GM18873 (cell line): ENCODE data around the gene PTGES.

Source experiments
- ATAC-seq: cut with Tn5 transposase; IDR thresholded peaks from one replicate; pipeline ENCODE4 v1.9.1; 2021; ENCODE audit warnings: mild to moderate bottlenecking, moderate library complexity, moderate number of reproducible peaks; ENCODE audit not compliant: unreplicated experiment, low FRiP score

PTGES gene

GRCh38 chr9:129720865-129721545 lies 31.8 kb downstream of the PTGES start:
- no peak for ATAC-seq

GRCh38 chr9:129720181-129720864 lies 32.5 kb downstream of the PTGES start:
- no peak for ATAC-seq

GRCh38 chr9:129719135-129719534 lies 33.7 kb downstream of the PTGES start:
- no peak for ATAC-seq

- ATAC-seq = no peak
Observed at GRCh38 chr9:129718647-129719046, 34.2 kb downstream of the PTGES start.

GRCh38 chr9:129717991-129718390 lies 34.9 kb downstream of the PTGES start:
- ATAC-seq = no peak

- ATAC-seq = no peak
Observed at GRCh38 chr9:129716091-129716490, 36.8 kb downstream of the PTGES start.

- no peak for ATAC-seq
Observed at GRCh38 chr9:129714511-129715061, 38.3 kb downstream of the PTGES start.

GRCh38 chr9:129713402-129713679 lies 39.5 kb downstream of the PTGES start:
- ATAC-seq = no peak

GRCh38 chr9:129712634-129713401 lies 40.0 kb downstream of the PTGES start:
- no peak for ATAC-seq

- ATAC-seq = no peak
Observed at GRCh38 chr9:129710169-129710453, 42.7 kb downstream of the PTGES start.

- ATAC-seq = no peak
Observed at GRCh38 chr9:129709438-129710168, 43.2 kb downstream of the PTGES start.

- ATAC-seq = no peak
Observed at GRCh38 chr9:129708793-129709192, 44.0 kb downstream of the PTGES start.

GRCh38 chr9:129704807-129705206 lies 48.0 kb downstream of the PTGES start:
- ATAC-seq = no peak

- no peak for ATAC-seq
Observed at GRCh38 chr9:129703667-129704355, 49.0 kb downstream of the PTGES start.

GRCh38 chr9:129702589-129703520 lies 50.0 kb downstream of the PTGES start:
- no peak for ATAC-seq

- no peak for ATAC-seq
Observed at GRCh38 chr9:129701549-129701948, 51.3 kb downstream of the PTGES start.

GRCh38 chr9:129701054-129701453 lies 51.8 kb downstream of the PTGES start:
- no peak for ATAC-seq

GRCh38 chr9:129698254-129698757 lies 54.5 kb downstream of the PTGES start:
- no peak for ATAC-seq

GRCh38 chr9:129697656-129698253 lies 55.1 kb downstream of the PTGES start:
- ATAC-seq = no peak
